ENCODE results near the gene TEX9.
A peak's percentile ranks its signal among the peaks of the same experiment; 100 is the strongest.
"Not testable (repeated sequence)": the region's sequence is repeated elsewhere in the genome, so short reads cannot be mapped to it uniquely, and the experiment has no call there.

The TEX9 gene

DNA sequence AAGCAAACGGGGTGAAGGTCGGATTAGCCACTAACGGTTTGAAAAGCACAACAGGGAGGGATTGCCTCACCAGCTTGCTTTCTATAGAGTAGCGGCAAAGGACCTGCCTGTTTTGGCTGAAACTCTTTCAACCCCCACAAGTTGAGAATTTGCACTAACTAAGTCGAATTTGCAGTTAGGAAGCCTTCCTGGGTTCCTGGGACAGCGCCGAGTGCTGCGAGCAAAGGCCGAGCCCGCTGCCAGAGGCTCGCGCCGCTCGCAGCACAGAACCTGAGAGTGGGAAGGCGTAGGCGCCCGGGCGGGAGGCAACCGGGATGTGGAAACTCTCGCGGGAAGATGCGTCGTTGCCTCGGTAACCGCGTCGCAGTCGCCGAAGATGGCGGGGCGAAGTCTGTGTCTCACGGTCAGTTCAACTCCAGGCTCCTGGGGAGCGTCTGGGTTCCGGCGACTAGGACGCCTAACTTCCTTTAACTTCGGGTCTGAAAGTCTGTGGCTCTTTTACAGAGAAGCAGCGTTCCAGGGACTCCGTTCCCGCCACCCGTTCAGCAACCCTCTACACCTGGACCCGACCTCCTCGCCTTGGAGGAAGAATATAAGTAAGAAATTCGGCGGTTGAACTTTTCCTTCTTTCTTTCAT, at the start of gene TEX9:
TEX9 (plus strand) TSS at position 352 of the 637 bp plus-strand sequence; CDS start at position 377, 25 bp downstream.
- peak within 1 kb of the TSS; percentile 69 for H3K9ac ChIP-seq (ENCODE audit: low read length)
- no peaks in the 10 kb centered on the region for H3K27me3 ChIP-seq (ENCODE audit: control insufficient read depth, insufficient read depth, low read length)
- no peaks in the 10 kb centered on the region for H3K36me3 ChIP-seq (ENCODE audit: control insufficient read depth, insufficient read depth, low read length)
- no peaks in the 10 kb centered on the region for H3K9me3 ChIP-seq (ENCODE audit: control insufficient read depth, low read length)
- H3K4me3 ChIP-seq (ENCODE audit: low read length) = peak within 1 kb of the TSS; percentile 28
- peaks cover 5% of the 10 kb centered on the region for H3K4me1 ChIP-seq (ENCODE audit: control insufficient read depth, insufficient read depth, low read length)

DNA sequence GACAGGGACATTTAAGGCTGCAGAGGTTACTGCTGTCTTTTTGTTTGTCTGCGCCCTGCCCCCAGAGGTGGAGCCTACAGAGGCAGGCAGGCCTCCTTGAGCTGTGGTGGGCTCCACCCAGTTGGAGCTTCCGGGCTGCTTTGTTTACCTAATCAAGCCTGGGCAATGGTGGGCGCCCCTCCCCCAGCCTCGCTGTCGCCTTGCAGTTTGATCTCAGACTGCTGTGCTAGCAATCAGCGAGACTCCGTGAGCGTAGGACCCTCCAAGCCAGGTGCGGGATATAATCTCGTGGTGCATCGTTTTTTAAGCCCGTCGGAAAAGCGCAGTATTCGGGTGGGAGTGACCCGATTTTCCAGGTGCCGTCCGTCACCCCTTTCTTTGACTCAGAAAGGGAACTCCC, 48.7 kb upstream of the TEX9 start:
- H3K9ac ChIP-seq (ENCODE audit: low read length); H3K4me3 ChIP-seq (ENCODE audit: low read length); H3K9me3 ChIP-seq (ENCODE audit: control insufficient read depth, low read length); H3K36me3 ChIP-seq (ENCODE audit: control insufficient read depth, insufficient read depth, low read length); H3K27me3 ChIP-seq (ENCODE audit: control insufficient read depth, insufficient read depth, low read length): not testable (repeated sequence)
- peaks cover 10% of the 10 kb centered on the region for H3K4me1 ChIP-seq (ENCODE audit: control insufficient read depth, insufficient read depth, low read length)

DNA sequence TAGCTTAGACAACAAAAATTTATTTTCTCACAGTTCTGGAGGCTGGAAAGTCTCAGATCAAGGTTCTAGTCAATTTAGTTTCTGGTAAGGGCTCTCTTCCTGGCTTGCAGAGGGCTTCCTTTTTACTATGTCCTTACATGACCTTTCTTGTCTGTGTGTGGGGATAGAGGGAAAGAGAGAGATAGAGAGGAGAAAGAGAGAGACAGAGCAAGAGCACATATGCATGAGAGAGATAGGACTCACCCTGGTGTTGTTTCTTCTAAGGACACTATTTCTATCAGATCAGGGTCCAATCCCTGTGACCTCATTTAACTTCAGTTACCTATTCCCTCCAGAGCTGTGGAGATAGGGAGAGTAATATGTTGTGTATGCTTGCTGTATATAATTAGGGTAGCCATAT, 44.9 kb upstream of the TEX9 start:
- H3K27me3 ChIP-seq (ENCODE audit: control insufficient read depth, insufficient read depth, low read length) = no peaks in the 10 kb centered on the region

DNA sequence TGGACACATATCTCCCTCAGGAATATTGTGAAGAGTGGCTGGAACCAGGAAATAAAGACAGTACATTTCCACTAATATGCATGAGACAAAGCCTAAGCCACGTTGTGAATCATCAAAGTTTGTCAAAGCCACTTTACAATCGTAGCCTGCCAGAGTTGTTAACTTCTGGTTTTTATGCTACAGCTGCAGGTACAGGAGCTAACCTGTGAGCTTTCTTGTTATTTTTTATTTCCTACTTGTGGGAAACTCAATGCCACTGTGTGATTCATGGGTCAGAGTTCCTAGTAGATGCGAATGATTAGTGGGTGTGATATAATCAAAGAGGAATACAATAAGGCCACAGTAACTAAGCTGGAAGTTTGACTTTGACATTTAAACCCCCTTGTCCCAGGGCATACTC, 44.4 kb upstream of the TEX9 start:
- no peaks in the 10 kb centered on the region for H3K9me3 ChIP-seq (ENCODE audit: control insufficient read depth, low read length)
- no peak overlapping the region for H3K9ac ChIP-seq (ENCODE audit: low read length)
- no peaks in the 10 kb centered on the region for H3K36me3 ChIP-seq (ENCODE audit: control insufficient read depth, insufficient read depth, low read length)
- peaks cover 10% of the 10 kb centered on the region for H3K4me1 ChIP-seq (ENCODE audit: control insufficient read depth, insufficient read depth, low read length)
- no peaks in the 10 kb centered on the region for H3K27me3 ChIP-seq (ENCODE audit: control insufficient read depth, insufficient read depth, low read length)
- no peak overlapping the region for H3K4me3 ChIP-seq (ENCODE audit: low read length)

More for the DNA sequence above, 44.9 kb upstream of the TEX9 start:
- Histone ChIP-seq H3K9me3 (ENCODE audit: control insufficient read depth, low read length) (no peaks in the 10 kb centered on the region), H3K4me3 (ENCODE audit: low read length) (no peak overlapping the region), H3K36me3 (ENCODE audit: control insufficient read depth, insufficient read depth, low read length) (no peaks in the 10 kb centered on the region), H3K9ac (ENCODE audit: low read length) (no peak overlapping the region), H3K4me1 (ENCODE audit: control insufficient read depth, insufficient read depth, low read length) (peaks cover 10% of the 10 kb centered on the region)

DNA sequence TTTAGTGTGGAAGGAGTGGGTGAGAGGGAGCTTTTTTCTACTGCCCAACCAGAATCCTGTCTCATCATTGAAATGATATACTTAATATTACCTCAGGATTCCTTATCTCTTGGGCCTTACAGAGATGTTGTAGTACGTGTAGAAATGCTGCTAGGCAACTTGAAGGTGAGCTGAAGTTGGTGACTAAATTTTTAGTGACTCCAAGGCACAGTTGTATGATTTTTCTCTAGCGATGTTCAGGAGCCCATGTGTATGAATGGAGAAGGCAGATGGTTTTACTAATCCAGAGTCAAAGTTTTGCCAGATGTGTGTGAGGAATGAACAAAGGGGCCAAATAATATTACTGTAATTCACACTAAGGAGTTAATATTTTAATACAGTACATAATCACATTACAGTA, 42.8 kb upstream of the TEX9 start:
- H3K36me3 ChIP-seq (ENCODE audit: control insufficient read depth, insufficient read depth, low read length) = no peaks in the 10 kb centered on the region
- no peaks in the 10 kb centered on the region for H3K27me3 ChIP-seq (ENCODE audit: control insufficient read depth, insufficient read depth, low read length)
- peaks cover 10% of the 10 kb centered on the region for H3K4me1 ChIP-seq (ENCODE audit: control insufficient read depth, insufficient read depth, low read length)
- no peak overlapping the region for H3K4me3 ChIP-seq (ENCODE audit: low read length)
- H3K9ac ChIP-seq (ENCODE audit: low read length) = no peak overlapping the region
- no peaks in the 10 kb centered on the region for H3K9me3 ChIP-seq (ENCODE audit: control insufficient read depth, low read length)

DNA sequence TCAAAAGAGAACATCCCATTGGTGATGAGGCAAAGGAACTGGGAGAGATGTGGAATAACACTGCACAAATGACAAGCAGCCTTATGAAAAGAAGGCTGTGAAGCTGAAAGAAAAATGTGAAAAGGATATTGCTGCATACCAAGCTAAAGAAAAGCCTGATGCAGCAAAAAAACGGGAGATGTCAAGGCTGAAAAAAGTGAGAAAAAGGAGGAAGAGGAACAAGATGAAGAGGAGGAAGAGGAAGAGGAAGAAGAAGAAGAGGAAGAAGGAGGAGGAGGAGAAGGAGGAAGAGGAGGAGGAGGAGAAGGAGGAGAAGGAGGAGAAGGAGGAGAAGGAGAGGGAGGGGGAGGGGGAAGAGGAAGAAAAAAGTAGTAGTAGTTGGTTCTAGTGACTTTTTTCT, 41.8 kb upstream of the TEX9 start:
- Histone ChIP-seq H3K4me3 (ENCODE audit: low read length) (no peak overlapping the region), H3K4me1 (ENCODE audit: control insufficient read depth, insufficient read depth, low read length) (peaks cover 10% of the 10 kb centered on the region), H3K9ac (ENCODE audit: low read length) (no peak overlapping the region), H3K9me3 (ENCODE audit: control insufficient read depth, low read length) (no peaks in the 10 kb centered on the region), H3K27me3 (ENCODE audit: control insufficient read depth, insufficient read depth, low read length) (no peaks in the 10 kb centered on the region), H3K36me3 (ENCODE audit: control insufficient read depth, insufficient read depth, low read length) (no peaks in the 10 kb centered on the region)

DNA sequence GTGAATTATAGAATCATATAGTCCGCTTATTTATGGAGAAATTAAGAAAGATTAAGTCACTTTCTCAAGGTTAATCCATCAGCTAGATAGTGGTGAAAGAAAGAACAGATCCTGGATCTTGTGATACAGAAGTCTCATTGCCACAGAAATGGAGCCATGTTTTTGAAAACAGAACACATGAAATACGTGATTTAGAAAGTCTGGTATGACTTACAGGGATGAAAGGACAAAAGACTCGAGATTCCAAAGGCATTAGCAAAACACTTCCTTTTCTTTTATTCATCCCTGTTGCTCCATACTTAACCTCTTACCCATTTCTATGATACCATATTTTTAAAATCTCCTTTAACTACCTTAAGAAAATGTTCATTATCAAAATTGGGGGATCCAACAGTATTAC, 40.0 kb upstream of the TEX9 start:
- H3K9ac ChIP-seq (ENCODE audit: low read length) = no peak overlapping the region
- H3K36me3 ChIP-seq (ENCODE audit: control insufficient read depth, insufficient read depth, low read length) = no peaks in the 10 kb centered on the region
- H3K4me1 ChIP-seq (ENCODE audit: control insufficient read depth, insufficient read depth, low read length) = peaks cover 10% of the 10 kb centered on the region
- no peaks in the 10 kb centered on the region for H3K27me3 ChIP-seq (ENCODE audit: control insufficient read depth, insufficient read depth, low read length)
- no peaks in the 10 kb centered on the region for H3K9me3 ChIP-seq (ENCODE audit: control insufficient read depth, low read length)
- H3K4me3 ChIP-seq (ENCODE audit: low read length) = no peak overlapping the region

DNA sequence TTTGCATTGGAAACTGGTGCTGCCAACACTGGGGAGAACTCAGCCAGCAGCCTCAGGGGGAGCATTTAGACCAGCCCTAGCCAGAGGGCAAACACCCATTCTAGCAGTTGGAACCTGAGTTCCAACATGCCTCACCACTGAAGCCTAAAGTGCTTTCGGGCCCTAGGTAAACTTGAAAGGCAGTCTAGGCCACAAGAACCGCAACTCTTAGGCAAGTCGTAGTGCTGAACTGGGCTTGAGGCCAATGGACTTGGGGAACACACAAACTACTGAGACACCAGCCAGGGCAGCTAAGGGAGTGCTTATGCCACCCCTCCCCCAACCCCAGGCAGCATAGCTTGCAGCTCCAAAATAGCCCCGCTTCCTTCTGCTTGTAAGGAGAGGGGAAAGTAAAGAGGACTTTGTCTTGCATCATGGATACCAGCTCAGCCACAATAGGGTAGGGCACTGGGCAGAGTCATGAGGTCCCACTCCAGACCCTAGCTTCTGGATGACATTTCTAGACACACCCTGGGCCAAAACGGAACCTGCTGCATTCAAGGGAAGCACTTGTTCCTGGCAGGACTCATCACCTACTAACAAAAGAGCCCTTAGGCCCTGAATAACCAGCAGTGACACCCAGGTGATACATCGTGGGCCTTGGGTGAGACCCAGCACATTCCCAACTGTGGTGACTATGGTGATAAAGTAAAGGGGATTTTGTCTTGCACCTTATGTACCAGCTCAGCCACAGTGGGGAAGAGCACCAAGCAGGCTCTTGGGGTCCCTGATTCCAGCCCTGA, 37.3 kb upstream of the TEX9 start:
- Histone ChIP-seq H3K4me1 (ENCODE audit: control insufficient read depth, insufficient read depth, low read length) (no peaks in the 10 kb centered on the region), H3K9ac (ENCODE audit: low read length) (no peak overlapping the region), H3K36me3 (ENCODE audit: control insufficient read depth, insufficient read depth, low read length) (no peaks in the 10 kb centered on the region), H3K9me3 (ENCODE audit: control insufficient read depth, low read length) (no peaks in the 10 kb centered on the region), H3K4me3 (ENCODE audit: low read length) (no peak overlapping the region), H3K27me3 (ENCODE audit: control insufficient read depth, insufficient read depth, low read length) (no peaks in the 10 kb centered on the region)

DNA sequence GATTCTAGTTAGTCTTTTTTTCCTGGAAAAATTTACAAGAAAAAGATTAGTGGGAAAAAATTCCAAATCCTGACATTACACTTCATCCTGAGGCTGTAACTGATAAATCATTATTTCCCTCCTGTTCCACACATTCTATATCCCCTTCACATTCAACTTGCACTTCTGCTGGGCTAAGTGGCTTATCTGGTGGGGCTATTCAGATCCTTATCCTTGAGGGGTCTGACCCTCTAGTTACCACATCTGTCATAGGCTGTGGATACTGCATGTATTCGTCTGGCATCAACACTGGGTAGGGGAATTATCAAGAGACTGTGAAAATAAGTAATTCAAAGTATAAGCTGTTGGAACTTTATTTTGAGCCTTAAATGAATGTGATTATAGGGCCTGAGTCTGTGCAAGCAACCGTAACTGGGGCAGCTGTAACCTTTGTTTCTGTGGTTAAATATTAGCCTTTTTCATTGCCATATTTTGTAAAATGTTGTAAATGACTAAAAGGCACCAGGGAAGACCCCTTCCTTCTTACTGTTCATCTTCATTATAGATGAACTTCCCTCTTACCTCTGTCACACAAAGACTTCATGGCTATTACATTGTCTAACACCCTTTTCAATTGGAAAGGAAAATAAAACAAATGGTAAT, 28.0 kb upstream of the TEX9 start:
- Histone ChIP-seq H3K4me3 (ENCODE audit: low read length) (no peak overlapping the region), H3K9ac (ENCODE audit: low read length) (no peak overlapping the region), H3K4me1 (ENCODE audit: control insufficient read depth, insufficient read depth, low read length) (peaks cover 9% of the 10 kb centered on the region), H3K27me3 (ENCODE audit: control insufficient read depth, insufficient read depth, low read length) (no peaks in the 10 kb centered on the region), H3K9me3 (ENCODE audit: control insufficient read depth, low read length) (no peaks in the 10 kb centered on the region), H3K36me3 (ENCODE audit: control insufficient read depth, insufficient read depth, low read length) (no peaks in the 10 kb centered on the region)

DNA sequence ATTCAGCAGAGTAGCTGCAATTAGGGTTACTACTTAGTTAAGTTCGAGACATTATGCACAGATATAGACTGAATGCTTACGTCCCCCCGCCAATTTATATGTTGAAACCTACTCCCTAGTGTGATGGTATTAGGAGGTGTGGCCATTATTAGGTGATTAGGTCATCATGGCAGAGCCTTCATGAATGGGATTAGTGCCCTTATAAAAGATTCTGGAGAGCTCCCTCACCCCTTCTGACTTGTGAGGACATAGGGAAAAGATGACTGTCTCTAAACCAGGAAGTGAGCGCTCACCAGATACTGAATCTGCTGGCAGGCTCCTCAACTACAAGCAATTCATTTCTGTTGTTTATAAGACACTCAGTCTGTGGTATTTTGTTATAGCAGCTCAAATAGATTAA, 25.6 kb upstream of the TEX9 start:
- H3K36me3 ChIP-seq (ENCODE audit: control insufficient read depth, insufficient read depth, low read length) = no peaks in the 10 kb centered on the region
- H3K9me3 ChIP-seq (ENCODE audit: control insufficient read depth, low read length) = no peaks in the 10 kb centered on the region
- no peak overlapping the region for H3K9ac ChIP-seq (ENCODE audit: low read length)
- H3K4me3 ChIP-seq (ENCODE audit: low read length) = no peak overlapping the region
- H3K27me3 ChIP-seq (ENCODE audit: control insufficient read depth, insufficient read depth, low read length) = no peaks in the 10 kb centered on the region
- peaks cover 14% of the 10 kb centered on the region for H3K4me1 ChIP-seq (ENCODE audit: control insufficient read depth, insufficient read depth, low read length)

DNA sequence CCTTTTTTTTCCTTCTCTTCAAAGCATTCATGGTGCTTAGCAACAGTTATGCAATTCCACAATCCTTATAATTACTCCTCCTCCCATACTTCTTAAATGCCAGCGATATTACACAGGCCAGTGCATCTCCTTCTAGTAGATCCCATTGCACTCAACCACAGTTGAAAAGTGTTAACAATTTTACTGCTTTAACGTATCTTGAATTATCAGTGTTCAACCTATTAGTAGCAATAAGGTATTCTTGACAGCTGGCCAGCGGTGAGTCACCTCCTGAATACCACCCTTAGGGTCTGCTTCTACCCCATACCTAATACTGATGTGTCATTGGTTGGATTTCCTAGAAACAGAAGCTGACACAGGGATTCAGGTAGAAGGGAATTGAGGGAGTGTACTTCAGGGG, 24.0 kb upstream of the TEX9 start:
- Histone ChIP-seq H3K36me3 (ENCODE audit: control insufficient read depth, insufficient read depth, low read length) (no peaks in the 10 kb centered on the region), H3K4me1 (ENCODE audit: control insufficient read depth, insufficient read depth, low read length) (peaks cover 26% of the 10 kb centered on the region), H3K9me3 (ENCODE audit: control insufficient read depth, low read length) (no peaks in the 10 kb centered on the region), H3K27me3 (ENCODE audit: control insufficient read depth, insufficient read depth, low read length) (no peaks in the 10 kb centered on the region), H3K9ac (ENCODE audit: low read length) (no peak overlapping the region), H3K4me3 (ENCODE audit: low read length) (no peak overlapping the region)

DNA sequence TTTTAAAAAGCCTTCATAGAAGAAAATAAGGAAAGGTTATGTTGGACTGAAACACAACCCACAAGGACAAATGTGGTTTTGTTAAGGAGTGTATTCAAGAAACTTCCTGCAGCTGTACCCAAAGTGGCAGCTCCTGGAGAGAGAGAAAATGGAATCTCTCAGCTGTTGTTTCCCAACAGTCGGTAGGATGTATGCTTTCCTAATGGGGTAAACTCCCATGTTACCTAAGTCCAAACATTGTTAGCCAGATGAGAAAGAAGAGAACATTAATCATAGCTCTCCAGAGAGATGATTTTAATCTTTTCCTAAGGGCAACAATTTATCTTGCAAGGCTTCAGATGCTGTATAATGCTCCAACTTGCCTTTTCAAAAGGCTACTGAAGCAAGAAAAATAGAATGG, 22.6 kb upstream of the TEX9 start:
- H3K9ac ChIP-seq (ENCODE audit: low read length) = no peak overlapping the region
- H3K36me3 ChIP-seq (ENCODE audit: control insufficient read depth, insufficient read depth, low read length) = no peaks in the 10 kb centered on the region
- H3K27me3 ChIP-seq (ENCODE audit: control insufficient read depth, insufficient read depth, low read length) = no peaks in the 10 kb centered on the region
- H3K9me3 ChIP-seq (ENCODE audit: control insufficient read depth, low read length) = no peaks in the 10 kb centered on the region
- no peak overlapping the region for H3K4me3 ChIP-seq (ENCODE audit: low read length)
- H3K4me1 ChIP-seq (ENCODE audit: control insufficient read depth, insufficient read depth, low read length) = peaks cover 29% of the 10 kb centered on the region
